ENCODE results near the gene TMEM131.

Gene TMEM131

GRCh38 chr2:97735161-97735561 lies 260.6 kb downstream of the TMEM131 start:
- DNase-seq = no peak

- DNase-seq = no peak
These were observed 261.4 kb downstream of the TMEM131 start for GRCh38 chr2:97734061-97735051.

- DNase-seq = no peak
These were observed 262.3 kb downstream of the TMEM131 start for GRCh38 chr2:97733341-97734035.

- no peak for DNase-seq
These were observed 263.1 kb downstream of the TMEM131 start for GRCh38 chr2:97732436-97733340.

GRCh38 chr2:97731274-97732020 lies 264.3 kb downstream of the TMEM131 start:
- DNase-seq = no peak

GRCh38 chr2:97730245-97730644 lies 265.5 kb downstream of the TMEM131 start:
- DNase-seq = no peak

- no peak for DNase-seq
These were observed 267.5 kb downstream of the TMEM131 start for GRCh38 chr2:97728091-97728731.

GRCh38 chr2:97727296-97727695 lies 268.5 kb downstream of the TMEM131 start:
- no peak for DNase-seq

- DNase-seq = no peak
These were observed 269.3 kb downstream of the TMEM131 start for GRCh38 chr2:97726261-97727064.

GRCh38 chr2:97724946-97725688 lies 270.6 kb downstream of the TMEM131 start:
- DNase-seq = no peak

- DNase-seq = no peak
These were observed 271.2 kb downstream of the TMEM131 start for GRCh38 chr2:97724501-97724900.

- no peak for DNase-seq
These were observed 271.7 kb downstream of the TMEM131 start for GRCh38 chr2:97724073-97724410.

- DNase-seq = no peak
These were observed 272.3 kb downstream of the TMEM131 start for GRCh38 chr2:97723156-97724072.

- no peak for DNase-seq
These were observed 273.5 kb downstream of the TMEM131 start for GRCh38 chr2:97722227-97722626.

GRCh38 chr2:97720746-97721145 lies 275.0 kb downstream of the TMEM131 start:
- no peak for DNase-seq

- no peak for DNase-seq
These were observed 276.2 kb downstream of the TMEM131 start for GRCh38 chr2:97719362-97720155.

- no peak for DNase-seq
These were observed 276.8 kb downstream of the TMEM131 start for GRCh38 chr2:97718942-97719341.

Measured in NCI-H1092 (cell line).